Measurements from ENCODE around the gene PLS1.
"Not testable (repeated sequence)": the region's sequence is repeated elsewhere in the genome, so short reads cannot be mapped to it uniquely, and the experiment has no call there.

The PLS1 gene

GRCh38 chr3:142581070-142581469, 15.1 kb upstream of the PLS1 start:
- not testable (repeated sequence) for H3K4me3 Mint-ChIP-seq; H3K9me3 Mint-ChIP-seq; DNase-seq (ENCODE audit: low spot score in 2 of 2); H3K36me3 Mint-ChIP-seq; H3K27ac Mint-ChIP-seq; ATAC-seq
- H3K4me1 Mint-ChIP-seq = peaks cover 22% of the 10 kb centered on the region

- DNase-seq (ENCODE audit: low spot score in 2 of 2) (no peak), ATAC-seq (peak; percentile 64)
- Mint-ChIP-seq H3K27ac (no peak overlapping the region), H3K4me1 (no peaks in the 10 kb centered on the region), H3K9me3 (no peaks in the 10 kb centered on the region), H3K4me3 (no peak overlapping the region), H3K36me3 (no peaks in the 10 kb centered on the region)
Observed at GRCh38 chr3:142586803-142587406, 9.3 kb upstream of the PLS1 start.

GRCh38 chr3:142588703-142589102, 7.5 kb upstream of the PLS1 start:
- DNase-seq (ENCODE audit: low spot score in 2 of 2) (no peak), ATAC-seq (no peak)
- Mint-ChIP-seq H3K4me3 (no peak overlapping the region), H3K9me3 (no peaks in the 10 kb centered on the region), H3K36me3 (no peaks in the 10 kb centered on the region), H3K4me1 (no peaks in the 10 kb centered on the region), H3K27ac (no peak overlapping the region)

GRCh38 chr3:142592268-142592667, 3.9 kb upstream of the PLS1 start:
- H3K9me3 Mint-ChIP-seq; ATAC-seq; H3K4me3 Mint-ChIP-seq; H3K36me3 Mint-ChIP-seq; H3K27ac Mint-ChIP-seq; DNase-seq (ENCODE audit: low spot score in 2 of 2): not testable (repeated sequence)
- peaks cover 13% of the 10 kb centered on the region for H3K4me1 Mint-ChIP-seq

- Mint-ChIP-seq H3K36me3 (no peaks in the 10 kb centered on the region), H3K4me1 (peaks cover 24% of the 10 kb centered on the region), H3K4me3 (peak overlapping the region; percentile 95), H3K9me3 (no peaks in the 10 kb centered on the region), H3K27ac (no peak overlapping the region)
- ATAC-seq = no peak
- no peak for DNase-seq (ENCODE audit: low spot score in 2 of 2)
Observed at GRCh38 chr3:142595141-142595540, 1.1 kb upstream of the PLS1 start.

GRCh38 chr3:142595581-142595950, 627 bp upstream of the PLS1 start:
- H3K27ac Mint-ChIP-seq = peak overlapping the region; percentile 89

GRCh38 chr3:142596726-142597088, 514 bp downstream of the PLS1 start:
- H3K4me3 Mint-ChIP-seq = peak overlapping the region; percentile 95
- DNase-seq (ENCODE audit: low spot score in 2 of 2) = no peak
- H3K36me3 Mint-ChIP-seq = no peaks in the 10 kb centered on the region
- H3K4me1 Mint-ChIP-seq = peaks cover 24% of the 10 kb centered on the region
- no peak for ATAC-seq
- H3K9me3 Mint-ChIP-seq = no peaks in the 10 kb centered on the region
- peak overlapping the region; percentile 89 for H3K27ac Mint-ChIP-seq

More at GRCh38 chr3:142595581-142595950, 627 bp upstream of the PLS1 start:
- DNase-seq (ENCODE audit: low spot score in 2 of 2) (no peak), ATAC-seq (no peak)
- Mint-ChIP-seq H3K9me3 (no peaks in the 10 kb centered on the region), H3K4me1 (peaks cover 24% of the 10 kb centered on the region), H3K4me3 (peak overlapping the region; percentile 95), H3K36me3 (no peaks in the 10 kb centered on the region)

- Mint-ChIP-seq H3K4me3 (peak overlapping the region; percentile 2), H3K27ac (no peak overlapping the region), H3K4me1 (peaks cover 24% of the 10 kb centered on the region), H3K9me3 (no peaks in the 10 kb centered on the region), H3K36me3 (no peaks in the 10 kb centered on the region)
- DNase-seq (ENCODE audit: low spot score in 2 of 2) (no peak), ATAC-seq (no peak)
Observed at GRCh38 chr3:142597906-142598305, 1.7 kb downstream of the PLS1 start.

- Mint-ChIP-seq H3K27ac (no peak overlapping the region), H3K36me3 (no peaks in the 10 kb centered on the region), H3K9me3 (no peaks in the 10 kb centered on the region), H3K4me1 (peaks cover 15% of the 10 kb centered on the region), H3K4me3 (no peak overlapping the region)
- ATAC-seq (no peak), DNase-seq (ENCODE audit: low spot score in 2 of 2) (no peak)
Observed at GRCh38 chr3:142601713-142602112, 5.5 kb downstream of the PLS1 start.

- ATAC-seq (no peak), DNase-seq (ENCODE audit: low spot score in 2 of 2) (no peak)
- Mint-ChIP-seq H3K27ac (no peak overlapping the region), H3K4me1 (peaks cover 6% of the 10 kb centered on the region), H3K36me3 (no peaks in the 10 kb centered on the region), H3K4me3 (no peak overlapping the region), H3K9me3 (no peaks in the 10 kb centered on the region)
Observed at GRCh38 chr3:142602619-142603385, 6.6 kb downstream of the PLS1 start.

- not testable (repeated sequence) for DNase-seq (ENCODE audit: low spot score in 2 of 2); H3K4me3 Mint-ChIP-seq; H3K4me1 Mint-ChIP-seq; H3K9me3 Mint-ChIP-seq; H3K27ac Mint-ChIP-seq; H3K36me3 Mint-ChIP-seq; ATAC-seq
Observed at GRCh38 chr3:142603386-142603705, 7.2 kb downstream of the PLS1 start.

GRCh38 chr3:142604940-142605339, 8.7 kb downstream of the PLS1 start:
- ATAC-seq = no peak
- no peak overlapping the region for H3K27ac Mint-ChIP-seq
- no peaks in the 10 kb centered on the region for H3K9me3 Mint-ChIP-seq
- no peak overlapping the region for H3K4me3 Mint-ChIP-seq
- no peaks in the 10 kb centered on the region for H3K36me3 Mint-ChIP-seq
- no peaks in the 10 kb centered on the region for H3K4me1 Mint-ChIP-seq
- no peak for DNase-seq (ENCODE audit: low spot score in 2 of 2)

GRCh38 chr3:142608631-142609030, 12.4 kb downstream of the PLS1 start:
- Mint-ChIP-seq H3K27ac (no peak overlapping the region), H3K4me1 (no peaks in the 10 kb centered on the region), H3K9me3 (no peaks in the 10 kb centered on the region), H3K4me3 (no peak overlapping the region), H3K36me3 (no peaks in the 10 kb centered on the region)
- DNase-seq (ENCODE audit: low spot score in 2 of 2) (no peak), ATAC-seq (no peak)

GRCh38 chr3:142609136-142609535, 12.9 kb downstream of the PLS1 start:
- DNase-seq (ENCODE audit: low spot score in 2 of 2) = no peak

GRCh38 chr3:142611206-142611605, 15.0 kb downstream of the PLS1 start:
- Mint-ChIP-seq H3K9me3 (no peaks in the 10 kb centered on the region), H3K27ac (no peak overlapping the region), H3K4me3 (no peak overlapping the region), H3K4me1 (no peaks in the 10 kb centered on the region), H3K36me3 (no peaks in the 10 kb centered on the region)
- ATAC-seq = no peak
- DNase-seq (ENCODE audit: low spot score in 2 of 2) = no peak

More at GRCh38 chr3:142609136-142609535, 12.9 kb downstream of the PLS1 start:
- no peak overlapping the region for H3K4me3 Mint-ChIP-seq
- H3K36me3 Mint-ChIP-seq = no peaks in the 10 kb centered on the region
- H3K27ac Mint-ChIP-seq = no peak overlapping the region
- H3K4me1 Mint-ChIP-seq = no peaks in the 10 kb centered on the region
- no peak for ATAC-seq
- no peaks in the 10 kb centered on the region for H3K9me3 Mint-ChIP-seq

GRCh38 chr3:142613491-142613890, 17.3 kb downstream of the PLS1 start:
- H3K4me1 Mint-ChIP-seq = no peaks in the 10 kb centered on the region
- no peak overlapping the region for H3K4me3 Mint-ChIP-seq
- H3K27ac Mint-ChIP-seq = no peak overlapping the region
- no peaks in the 10 kb centered on the region for H3K9me3 Mint-ChIP-seq
- no peaks in the 10 kb centered on the region for H3K36me3 Mint-ChIP-seq
- ATAC-seq (no peak), DNase-seq (ENCODE audit: low spot score in 2 of 2) (no peak)
